GM18499 (cell line): ENCODE data around the gene CEP85L.

Experiments
- ATAC-seq: cut with Tn5 transposase; IDR thresholded peaks from one replicate; pipeline ENCODE4 v1.9.1; 2021; ENCODE audit warnings: moderate number of reproducible peaks; ENCODE audit not compliant: insufficient read depth, unreplicated experiment

CEP85L gene

DNA sequence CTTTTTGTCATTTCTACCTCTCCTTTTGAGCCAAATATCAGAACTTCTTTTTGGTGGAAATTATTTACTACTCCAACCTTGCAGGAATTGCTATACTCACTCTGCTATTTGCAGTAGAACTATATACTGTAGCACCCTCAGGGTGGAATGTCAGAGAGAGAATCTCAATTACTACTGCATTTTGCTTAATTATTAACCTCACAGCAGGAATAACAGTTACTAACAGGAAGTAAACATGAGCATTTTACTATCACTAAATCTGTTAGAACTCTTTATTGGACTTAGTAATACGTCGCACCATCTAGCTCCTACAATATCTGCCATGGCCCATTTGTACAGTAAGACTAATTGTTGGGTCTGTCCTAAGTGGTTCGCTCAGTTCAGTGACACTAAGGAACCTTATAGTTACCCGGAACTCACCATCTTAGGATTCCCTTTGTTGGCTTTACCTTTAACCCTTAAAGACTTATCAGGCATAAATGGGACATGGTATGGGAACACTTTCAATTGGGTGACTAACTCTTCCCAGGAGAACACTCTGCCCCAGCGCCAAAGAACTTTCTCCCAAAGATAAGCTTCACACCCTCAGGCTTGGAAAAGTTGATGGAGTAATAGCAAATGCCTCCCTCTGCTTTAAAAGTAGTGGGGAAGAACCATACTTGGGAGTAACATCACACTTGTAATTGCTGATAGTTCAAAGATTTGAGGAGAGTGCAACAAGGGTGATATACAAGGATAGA is 64.5 kb downstream of the CEP85L start:
- no peak for ATAC-seq

- no peak for ATAC-seq
Observed at GRCh38 chr6:118584911-118585310, 66.5 kb downstream of the CEP85L start.

GRCh38 chr6:118581489-118581959 is 69.9 kb downstream of the CEP85L start:
- ATAC-seq: no peak

DNA sequence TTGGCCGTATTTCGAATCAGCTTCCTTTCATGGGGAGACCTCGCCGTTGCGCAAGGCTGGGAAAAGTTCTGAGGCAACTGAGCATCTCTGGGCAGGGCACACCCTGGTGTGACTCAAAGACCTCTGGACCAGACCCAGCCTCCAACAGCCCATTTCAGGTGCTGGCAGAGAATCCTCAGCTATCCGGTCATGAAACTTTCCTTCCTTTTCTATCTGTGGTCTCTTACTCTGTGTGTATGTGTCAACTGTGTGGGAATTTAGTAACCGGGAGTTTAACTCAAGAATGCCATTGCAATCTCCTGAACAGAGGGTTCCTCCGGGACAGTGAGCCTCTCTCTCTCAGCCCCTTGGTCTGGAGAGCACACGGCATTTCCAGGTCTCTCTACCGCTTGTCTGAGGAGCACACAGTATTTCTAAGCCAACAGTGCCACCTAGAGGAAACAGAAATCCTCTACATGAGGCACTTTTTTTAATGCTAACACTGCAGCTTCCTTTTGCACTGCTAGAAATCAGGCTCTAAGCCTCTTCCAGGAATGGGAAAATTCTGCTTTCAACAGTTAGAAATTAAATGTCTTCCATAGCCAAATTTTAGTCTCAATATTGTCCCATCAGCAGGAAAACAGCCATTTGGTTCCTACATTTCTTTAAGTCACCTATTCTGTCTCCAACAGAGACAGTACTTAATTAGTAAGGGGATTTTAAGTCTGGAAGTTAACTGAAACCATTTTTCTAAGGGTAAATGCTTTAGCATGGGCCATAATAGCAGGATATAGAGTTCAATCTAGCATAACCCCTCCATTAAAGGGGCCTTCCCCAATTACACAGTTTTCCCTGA is 70.6 kb downstream of the CEP85L start:
- no peak for ATAC-seq

DNA sequence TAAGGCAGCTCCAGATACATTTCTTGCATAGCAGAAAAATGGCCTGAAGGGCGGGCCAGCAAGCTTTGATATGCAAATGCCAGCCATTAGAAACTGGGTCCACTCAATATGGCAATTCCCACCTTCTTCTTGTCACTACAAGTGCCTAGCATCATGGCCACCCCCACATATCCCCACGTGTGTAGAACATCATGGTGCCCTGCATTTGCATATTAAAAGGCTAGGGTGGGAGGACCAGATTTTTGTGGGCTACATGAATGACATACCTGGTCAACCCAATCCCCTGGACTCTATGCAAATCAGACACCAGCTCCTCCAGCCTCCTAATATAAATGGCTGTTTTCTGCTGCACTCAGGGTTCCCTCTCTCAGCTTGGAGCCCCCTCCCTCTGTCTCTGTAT is 71.6 kb downstream of the CEP85L start:
- no peak for ATAC-seq

GRCh38 chr6:118578617-118579016 is 72.8 kb downstream of the CEP85L start:
- ATAC-seq: no peak

DNA sequence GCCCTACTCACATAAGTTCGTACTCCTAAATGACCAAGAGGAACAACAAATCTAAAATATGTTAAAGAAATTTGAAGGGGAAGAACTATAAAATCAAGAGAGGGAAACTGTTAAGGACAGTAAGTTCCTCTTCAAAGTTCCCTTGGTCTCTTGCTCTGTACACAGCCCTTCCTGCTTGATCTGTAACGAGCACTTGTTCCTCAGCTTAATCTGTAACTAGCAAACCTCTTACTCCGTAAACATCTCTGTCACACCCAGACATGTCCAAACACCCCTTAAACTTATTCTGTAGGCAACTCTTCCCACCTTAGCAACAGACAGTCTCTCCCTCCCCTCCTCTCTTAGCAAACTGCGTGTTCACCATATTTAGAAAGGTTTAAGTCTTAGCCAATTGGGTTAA is 73.4 kb downstream of the CEP85L start:
- ATAC-seq: no peak

- no peak for ATAC-seq
Observed at GRCh38 chr6:118574051-118574865, 77.1 kb downstream of the CEP85L start.

GRCh38 chr6:118571121-118571520 is 80.3 kb downstream of the CEP85L start:
- ATAC-seq: no peak

DNA sequence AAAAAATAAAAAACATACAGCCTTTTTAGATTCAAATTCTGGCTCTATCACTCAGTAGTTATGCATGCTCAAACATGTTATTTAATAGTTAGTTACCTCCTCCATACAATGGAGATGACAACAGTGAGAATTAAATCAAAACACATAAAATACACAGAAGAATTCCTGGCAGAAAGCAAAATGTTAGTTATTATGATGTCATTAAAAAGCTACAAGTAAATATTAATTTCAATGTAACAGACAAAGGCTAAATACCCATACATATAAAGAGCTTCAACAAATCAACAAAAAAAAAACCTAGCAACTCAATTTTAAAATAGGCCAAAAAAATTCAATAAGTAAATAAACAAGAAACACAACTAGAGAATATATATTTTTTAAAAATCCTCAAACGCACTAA is 81.9 kb downstream of the CEP85L start:
- ATAC-seq: no peak

- no peak for ATAC-seq
Observed at GRCh38 chr6:118567974-118568373, 83.4 kb downstream of the CEP85L start.

DNA sequence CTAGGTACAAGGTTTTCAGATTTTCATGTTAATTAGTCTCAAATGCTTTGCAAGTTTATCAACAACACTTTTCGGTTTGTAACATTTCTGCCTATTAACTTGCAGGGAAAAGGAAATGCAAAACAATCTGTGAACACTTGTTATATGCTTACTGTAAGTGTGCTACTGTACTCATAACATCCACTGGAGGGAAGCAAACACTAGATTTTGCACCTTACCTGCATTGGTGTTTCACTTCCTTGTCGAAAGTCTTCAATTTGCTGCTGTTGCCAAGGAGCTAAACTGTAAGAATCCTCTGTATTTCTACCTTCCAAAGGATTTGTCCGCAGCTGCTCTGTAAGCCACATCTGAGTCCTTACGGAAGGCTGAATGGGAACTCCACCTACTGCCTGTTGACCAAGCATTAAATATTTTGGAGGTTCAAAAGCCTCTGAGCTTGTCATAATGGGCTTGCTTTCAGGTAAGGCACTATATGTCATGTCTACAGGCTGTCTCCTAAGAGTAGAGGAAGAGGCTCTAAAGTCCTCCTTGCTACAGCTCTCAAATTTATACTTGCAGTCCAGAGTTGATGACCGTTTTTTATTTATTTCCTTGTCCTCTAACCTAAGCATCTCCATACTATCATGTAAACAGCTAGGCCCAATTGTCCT is 86.0 kb downstream of the CEP85L start:
- peak; percentile 98 for ATAC-seq

GRCh38 chr6:118562959-118563358 is 88.4 kb downstream of the CEP85L start:
- no peak for ATAC-seq

- no peak for ATAC-seq
Observed at GRCh38 chr6:118562248-118562647, 89.1 kb downstream of the CEP85L start.

DNA sequence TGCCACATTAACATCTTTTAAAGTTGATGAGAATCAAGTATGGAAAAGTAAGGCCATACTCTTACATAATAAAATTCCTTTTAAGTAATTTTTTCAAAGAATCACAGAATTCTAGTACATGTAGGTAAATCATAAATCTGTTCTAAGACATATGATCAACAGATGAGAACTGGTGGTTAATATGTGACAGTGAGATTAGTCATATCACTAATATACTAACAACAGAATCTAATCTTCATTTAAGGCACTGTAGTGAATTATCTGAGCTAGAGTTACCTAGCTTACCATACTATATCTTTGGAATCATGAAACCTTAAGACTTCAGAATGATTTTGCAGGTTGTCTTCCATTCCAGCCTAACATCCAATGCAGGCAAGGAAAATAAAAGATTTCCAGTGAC is 91.7 kb downstream of the CEP85L start:
- ATAC-seq: peak; percentile 61

DNA sequence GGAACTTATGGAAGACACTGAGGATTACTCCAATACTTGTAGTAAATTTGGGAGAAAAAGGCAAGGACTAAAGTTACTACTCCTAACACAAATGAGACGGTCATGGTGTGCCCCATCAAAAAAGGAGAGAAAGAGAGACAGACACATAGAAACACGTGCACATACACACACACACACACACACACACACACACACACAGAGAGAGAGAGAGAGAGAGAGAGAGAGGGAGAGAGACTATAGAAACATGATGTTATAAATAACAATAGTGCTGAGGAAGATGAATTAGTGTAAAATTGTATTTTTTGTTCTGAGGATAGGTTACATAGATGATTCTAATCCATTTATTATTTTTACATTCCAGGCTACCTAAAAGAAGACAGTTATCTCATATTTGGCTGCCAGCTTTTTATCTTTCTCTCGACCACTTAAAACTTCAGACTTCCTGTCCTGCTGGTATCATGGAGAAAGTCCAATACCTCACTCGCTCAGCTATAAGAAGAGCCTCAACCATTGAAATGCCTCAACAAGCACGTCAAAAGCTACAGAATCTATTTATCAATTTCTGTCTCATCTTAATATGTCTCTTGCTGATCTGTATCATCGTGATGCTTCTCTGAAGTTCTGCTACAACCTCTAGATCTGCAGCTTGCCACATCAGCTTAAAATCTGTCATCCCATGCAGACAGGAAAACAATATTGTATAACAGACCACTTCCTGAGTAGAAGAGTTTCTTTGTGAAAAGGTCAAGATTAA is 92.8 kb downstream of the CEP85L start:
- no peak for ATAC-seq

DNA sequence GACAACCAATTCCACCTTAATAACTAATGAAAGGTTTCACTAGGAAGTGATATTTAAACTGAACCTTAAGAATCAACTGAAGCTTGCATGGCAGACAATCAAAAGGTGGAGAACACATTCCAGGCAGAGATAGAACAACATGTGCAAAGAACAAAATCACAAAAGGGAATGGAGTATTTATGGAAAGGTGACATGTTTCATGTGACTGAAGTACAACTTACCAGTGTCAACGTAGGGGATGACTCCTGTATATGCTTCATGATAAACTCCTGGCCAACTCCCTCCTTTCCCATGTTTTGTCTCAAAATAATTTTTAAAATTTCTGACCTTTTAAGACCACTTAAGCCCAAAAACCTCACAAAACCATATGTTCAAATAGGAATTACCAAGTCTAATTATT is 96.7 kb downstream of the CEP85L start:
- ATAC-seq: no peak

- no peak for ATAC-seq
Observed at GRCh38 chr6:118553132-118553531, 98.3 kb downstream of the CEP85L start.
